Neuronal stem cell (in vitro differentiated cells): Measurements from ENCODE around the gene INO80B.

Experiments
- DNase-seq: peaks from one replicate; pipeline ENCODE4 v3.0.0-alpha.2; 2013; ENCODE audit warnings: low spot score
- H2AFZ ChIP-seq: one replicate; pipeline ENCODE4 v1.6.1; 2013; ENCODE audit warnings: mild to moderate bottlenecking, low read length, inconsistent platforms
- H2AK5ac ChIP-seq: 2 replicates; pipeline ENCODE4 v1.6.1; 2013; ENCODE audit warnings: low read depth, mild to moderate bottlenecking, inconsistent platforms, low read length, moderate library complexity, mixed read lengths
- H2BK120ac ChIP-seq: 2 replicates; pipeline ENCODE4 v1.6.1; 2013; ENCODE audit warnings: low read depth, mild to moderate bottlenecking, inconsistent platforms, low read length, moderate library complexity, mixed read lengths
- H2BK12ac ChIP-seq: one replicate; pipeline ENCODE4 v1.6.1; 2013; ENCODE audit warnings: low read length, inconsistent platforms
- H2BK15ac ChIP-seq: 2 replicates; pipeline ENCODE4 v1.6.1; 2013; ENCODE audit warnings: mild to moderate bottlenecking, low read length, inconsistent platforms, mixed read lengths
- H2BK5ac ChIP-seq: one replicate; pipeline ENCODE4 v1.6.1; 2013; ENCODE audit warnings: inconsistent platforms, mild to moderate bottlenecking, low read length, moderate library complexity
- H3K14ac ChIP-seq: one replicate; pipeline ENCODE4 v1.6.1; 2013; ENCODE audit warnings: low read length, inconsistent platforms
- H3K18ac ChIP-seq: 2 replicates; pipeline ENCODE4 v1.6.1; 2013; ENCODE audit warnings: low read length, inconsistent platforms
- H3K23ac ChIP-seq: 2 replicates; pipeline ENCODE4 v1.6.1; 2013; ENCODE audit warnings: low read depth, mild to moderate bottlenecking, mixed read lengths, low read length, inconsistent platforms; ENCODE audit not compliant: poor library complexity
- H3K27ac ChIP-seq: replicated peaks from 3 replicates; pipeline ENCODE4 v1.5.1; 2013; ENCODE audit warnings: low read length, inconsistent platforms
- H3K27me3 ChIP-seq, 3 experiments: 2 replicates each; pipeline ENCODE4 v1.6.1; 2013; ENCODE audit warnings: low read length in 3 of 3, mild to moderate bottlenecking in 2 of 3, inconsistent platforms in 1 of 3, low read depth in 1 of 3, mixed read lengths in 1 of 3, moderate library complexity in 1 of 3; ENCODE audit not compliant: control insufficient read depth in 3 of 3, insufficient read depth in 3 of 3
- H3K36me3 ChIP-seq, 2 donors: replicated peaks in 1 of 2; 2 replicates each; pipeline ENCODE4 v1.6.1; 2013; ENCODE audit warnings: low read length in 2 of 2; ENCODE audit not compliant: control insufficient read depth in 2 of 2, insufficient read depth in 2 of 2
- H3K4ac ChIP-seq: 2 replicates; pipeline ENCODE4 v1.6.1; 2013; ENCODE audit warnings: inconsistent platforms, mild to moderate bottlenecking, low read length, moderate library complexity
- H3K4me1 ChIP-seq, 2 donors: 1 replicate in 1 of 2; 2 replicates in 1 of 2; pipeline ENCODE4 v1.6.1; 2013; ENCODE audit warnings: low read length in 2 of 2, low read depth in 1 of 2; ENCODE audit not compliant: control insufficient read depth in 2 of 2, insufficient read depth in 1 of 2
- H3K4me2 ChIP-seq: one replicate; pipeline ENCODE4 v1.6.1; 2013; ENCODE audit warnings: mild to moderate bottlenecking, low read length, inconsistent platforms; ENCODE audit not compliant: insufficient read depth, poor library complexity, severe bottlenecking
- H3K4me3 ChIP-seq, 2 donors: 2 replicates each; pipeline ENCODE4 v1.5.1; 2013; ENCODE audit warnings: low read length in 2 of 2, mild to moderate bottlenecking in 2 of 2, inconsistent platforms in 1 of 2, moderate library complexity in 1 of 2
- H3K79me1 ChIP-seq: one replicate; pipeline ENCODE4 v1.6.1; 2013; ENCODE audit warnings: low read depth, mild to moderate bottlenecking, inconsistent platforms, low read length, moderate library complexity
- H3K9ac ChIP-seq: one replicate; pipeline ENCODE4 v1.6.1; 2013; ENCODE audit warnings: mild to moderate bottlenecking, low read depth, low read length, inconsistent platforms; ENCODE audit not compliant: poor library complexity
- H3K9me3 ChIP-seq, 2 donors: replicated peaks in 1 of 2; 2 replicates each; pipeline versions ENCODE3 to v1.6.1; 2013; ENCODE audit warnings: low read length in 2 of 2, mild to moderate bottlenecking in 2 of 2, inconsistent platforms in 1 of 2, low read depth in 1 of 2, mixed read lengths in 1 of 2, moderate library complexity in 1 of 2; ENCODE audit not compliant: control insufficient read depth in 2 of 2, insufficient read depth in 1 of 2
- H4K8ac ChIP-seq: one replicate; pipeline ENCODE4 v1.6.1; 2013; ENCODE audit warnings: low read depth, mild to moderate bottlenecking, inconsistent platforms, low read length, moderate library complexity
- H4K91ac ChIP-seq: one replicate; pipeline ENCODE4 v1.6.1; 2013; ENCODE audit warnings: low read length, low read depth, mild to moderate bottlenecking, inconsistent platforms; ENCODE audit not compliant: poor library complexity
- WGBS, 2 donors: extraction: QIAGEN DNeasy Blood & Tissue Kit; methylation state at CpG; one replicate each; pipeline ENCODE4 v1.1.7; 2013; ENCODE audit warnings: missing lambda C conversion rate in 2 of 2, mixed read lengths in 1 of 2; ENCODE audit not compliant: insufficient read length in 2 of 2, insufficient replicate concordance in 1 of 2; ENCODE audit errors: extremely low coverage in 2 of 2; 5-methylcytosine and 5-hydroxymethylcytosine counted together

The INO80B gene

GRCh38 chr2:74501335-74502071 lies 46.6 kb downstream of the INO80B start:
- H2BK5ac ChIP-seq: no peak overlapping the region
- H2BK12ac ChIP-seq: no peak overlapping the region
- no peak overlapping the region for H2BK15ac ChIP-seq
- no peak overlapping the region for H4K91ac ChIP-seq
- H3K27ac ChIP-seq: no peak overlapping the region
- H3K14ac ChIP-seq: peak overlapping the region; percentile 49
- H4K8ac ChIP-seq: no peak overlapping the region
- no CpG with 5 or more reads among the region's 18 CpGs for WGBS, 2 donors
- peaks cover 6 to 18% of the 10 kb centered on the region in 2 donors for H3K36me3 ChIP-seq
- peak overlapping the region; percentile 57 for H2AK5ac ChIP-seq
- no peak overlapping the region for H2AFZ ChIP-seq
- no peak for DNase-seq
- no peaks in the 10 kb centered on the region for H3K9me3 ChIP-seq
- H3K23ac ChIP-seq: no peak overlapping the region
- H3K4me3 ChIP-seq: no peak overlapping the region
- no peak overlapping the region for H3K4me2 ChIP-seq
- no peak overlapping the region for H2BK120ac ChIP-seq
- H3K27me3 ChIP-seq: peaks cover 57 to 94% (median 78%) of the 10 kb centered on the region in 3 experiments
- no peak overlapping the region for H3K4ac ChIP-seq
- H3K9ac ChIP-seq: no peak overlapping the region
- peaks cover 3% of the 10 kb centered on the region for H3K79me1 ChIP-seq
- no peak overlapping the region for H3K18ac ChIP-seq
- peaks cover 19 to 21% of the 10 kb centered on the region in 2 donors for H3K4me1 ChIP-seq

- H3K4me3 ChIP-seq: peak overlapping the region; percentile 23 to 70
- no peak overlapping the region for H3K14ac ChIP-seq
- H3K27me3 ChIP-seq: peaks cover 55 to 87% (median 70%) of the 10 kb centered on the region in 3 experiments
- peak overlapping the region; percentile 54 for H2BK15ac ChIP-seq
- H2BK5ac ChIP-seq: no peak overlapping the region
- H2BK12ac ChIP-seq: no peak overlapping the region
- no peak for DNase-seq
- H3K27ac ChIP-seq: no peak overlapping the region
- no peaks in the 10 kb centered on the region for H3K9me3 ChIP-seq
- no peak overlapping the region for H2BK120ac ChIP-seq
- peak overlapping the region; percentile 74 for H3K18ac ChIP-seq
- peak overlapping the region; percentile 31 for H3K9ac ChIP-seq
- H3K79me1 ChIP-seq: peaks cover 3% of the 10 kb centered on the region
- peaks cover 6 to 22% of the 10 kb centered on the region in 2 donors for H3K36me3 ChIP-seq
- H3K4me2 ChIP-seq: peak overlapping the region; percentile 91
- peak overlapping the region; percentile 82 for H2AFZ ChIP-seq
- H2AK5ac ChIP-seq: peak overlapping the region; percentile 57
- peak overlapping the region; percentile 26 for H3K23ac ChIP-seq
- no peak overlapping the region for H3K4ac ChIP-seq
- WGBS, 2 donors: no CpG with 5 or more reads among the region's 32 CpGs
- peaks cover 24 to 26% of the 10 kb centered on the region in 2 donors for H3K4me1 ChIP-seq
- no peak overlapping the region for H4K8ac ChIP-seq
- peak overlapping the region; percentile 64 for H4K91ac ChIP-seq
These were observed 47.3 kb downstream of the INO80B start for GRCh38 chr2:74502147-74502719.

GRCh38 chr2:74502720-74503505 lies 48.0 kb downstream of the INO80B start:
- H3K27me3 ChIP-seq: peaks cover 50 to 81% (median 64%) of the 10 kb centered on the region in 3 experiments
- peak overlapping the region; percentile 82 for H2AFZ ChIP-seq
- peak overlapping the region; percentile 54 for H2BK15ac ChIP-seq
- H3K9ac ChIP-seq: no peak overlapping the region
- no peak for DNase-seq
- H3K14ac ChIP-seq: no peak overlapping the region
- H3K79me1 ChIP-seq: peaks cover 3% of the 10 kb centered on the region
- peak overlapping the region; percentile 76 for H3K23ac ChIP-seq
- H3K4ac ChIP-seq: no peak overlapping the region
- H3K4me1 ChIP-seq: peaks cover 20 to 23% of the 10 kb centered on the region in 2 donors
- no peak overlapping the region for H3K27ac ChIP-seq
- peak overlapping the region; percentile 26 for H2AK5ac ChIP-seq
- no peak overlapping the region for H4K8ac ChIP-seq
- H3K36me3 ChIP-seq: peaks cover 6 to 22% of the 10 kb centered on the region in 2 donors
- H2BK120ac ChIP-seq: no peak overlapping the region
- no peak overlapping the region for H4K91ac ChIP-seq
- H2BK12ac ChIP-seq: no peak overlapping the region
- WGBS, 2 donors: no CpG with 5 or more reads among the region's 67 CpGs
- H3K4me3 ChIP-seq: peak overlapping the region; percentile 20 to 70
- H3K9me3 ChIP-seq: no peaks in the 10 kb centered on the region
- H2BK5ac ChIP-seq: no peak overlapping the region
- peak overlapping the region; percentile 91 for H3K4me2 ChIP-seq
- H3K18ac ChIP-seq: peak overlapping the region; percentile 74
